Common myeloid progenitor, CD34-positive (primary cell): ENCODE measurements around the gene SPATS2L.

Source experiments
- CTCF ChIA-PET: fragments of 350-600 bp; sonication (Branson Sonifier 250); formaldehyde crosslinking; loops from one replicate; lab custom pipeline; 2021; ENCODE audit warnings: antibody characterized with exemption; lab: Charles Lee
- POLR2A ChIA-PET: fragments of 350-600 bp; sonication (Branson Sonifier 250); formaldehyde crosslinking; loops from one replicate; lab custom pipeline; 2021; ENCODE audit warnings: antibody characterized with exemption; lab: Charles Lee
- DNase-seq, 3 donors: peaks; one replicate each; pipeline versions ENCODE4 v3.0.0 to v3.0.0-alpha.2; 2013
- H3K27ac ChIP-seq, 2 experiments: 1 replicate in 1 of 2; 2 replicates in 1 of 2; pipeline ENCODE4 v1.7.0; 2013; ENCODE audit warnings: inconsistent platforms in 2 of 2, low read length in 2 of 2, mild to moderate bottlenecking in 2 of 2, low read depth in 1 of 2, moderate library complexity in 1 of 2; ENCODE audit not compliant: severe bottlenecking in 2 of 2, insufficient read depth in 1 of 2, poor library complexity in 1 of 2
- H3K27me3 ChIP-seq, 5 experiments: replicated peaks in 2 of 5; 1 replicate in 3 of 5; 2 replicates in 2 of 5; pipeline versions ENCODE4 v1.6.1 to v1.7.0; 2013; ENCODE audit warnings: low read length in 4 of 5, mild to moderate bottlenecking in 2 of 5, moderate library complexity in 2 of 5, inconsistent platforms in 1 of 5; ENCODE audit not compliant: insufficient read depth in 5 of 5, control insufficient read depth in 4 of 5
- H3K36me3 ChIP-seq, 4 experiments: 1 replicate in 2 of 4; 2 replicates in 2 of 4; pipeline versions ENCODE4 v1.6.1 to v1.7.0; 2013; ENCODE audit warnings: low read length in 3 of 4, control low read depth in 1 of 4, mild to moderate bottlenecking in 1 of 4; ENCODE audit not compliant: control insufficient read depth in 4 of 4, insufficient read depth in 4 of 4
- H3K4me1 ChIP-seq, 4 experiments: 1 replicate in 3 of 4; 2 replicates in 1 of 4; pipeline versions ENCODE4 v1.6.1 to v1.7.1; 2013; ENCODE audit warnings: low read length in 3 of 4, mild to moderate bottlenecking in 3 of 4, control low read depth in 1 of 4, inconsistent platforms in 1 of 4, moderate library complexity in 1 of 4; ENCODE audit not compliant: control insufficient read depth in 4 of 4, insufficient read depth in 4 of 4; ENCODE audit errors: control extremely low read depth in 1 of 4
- H3K4me3 ChIP-seq, 7 experiments: 1 replicate in 4 of 7; 2 replicates in 3 of 7; pipeline versions ENCODE4 v1.5.1 to v1.7.0; 2013; ENCODE audit warnings: mild to moderate bottlenecking in 7 of 7, low read length in 6 of 7, moderate library complexity in 6 of 7, inconsistent platforms in 2 of 7, low read depth in 2 of 7, control low read depth in 1 of 7; ENCODE audit not compliant: insufficient read depth in 4 of 7, control insufficient read depth in 1 of 7; ENCODE audit errors: extremely low read depth in 1 of 7
- H3K9me3 ChIP-seq, 5 experiments: 1 replicate in 4 of 5; 2 replicates in 1 of 5; pipeline versions ENCODE4 v1.6.1 to v1.7.1; 2013; ENCODE audit warnings: low read length in 4 of 5, mild to moderate bottlenecking in 2 of 5, inconsistent platforms in 1 of 5, low read depth in 1 of 5, moderate library complexity in 1 of 5; ENCODE audit not compliant: control insufficient read depth in 4 of 5, insufficient read depth in 2 of 5; ENCODE audit errors: control extremely low read depth in 1 of 5
- WGBS: methylation state at CpG from one replicate; pipeline ENCODE4 v1.1.5; 2013; ENCODE audit not compliant: insufficient coverage; 5-methylcytosine and 5-hydroxymethylcytosine counted together

Gene SPATS2L

DNA sequence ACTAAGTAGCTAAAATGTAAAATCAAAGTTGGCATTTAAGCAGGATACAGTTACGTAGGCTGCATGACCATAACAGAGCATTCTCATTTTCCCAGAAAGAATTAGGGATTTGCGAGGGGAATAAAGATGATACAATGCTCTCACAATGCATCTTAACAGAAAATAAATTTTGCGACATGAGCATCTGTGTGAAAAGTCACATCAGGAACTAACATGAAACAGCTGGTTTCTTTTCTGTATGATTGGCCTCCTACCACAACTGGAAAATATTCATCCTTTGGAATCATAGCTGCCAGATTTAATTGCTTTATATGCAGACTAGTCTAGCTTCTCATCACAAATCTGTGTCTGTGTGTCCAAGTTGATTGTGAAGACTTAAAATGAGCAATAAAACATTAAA is 137.4 kb downstream of the SPATS2L start:
- Histone ChIP-seq H3K9me3 (no peaks in the 10 kb centered on the region), H3K27me3 (no peaks in the 10 kb centered on the region), H3K4me3 (no peak overlapping the region), H3K36me3 (peaks cover 0 to 2% (median 0%) of the 10 kb centered on the region in 4 experiments), H3K4me1 (no peaks in the 10 kb centered on the region), H3K27ac (no peak overlapping the region)
- POLR2A ChIA-PET, result no interaction called here
- CTCF ChIA-PET, result interaction anchor here (0.7 to 1.3 kb wide), 4 partner anchors 13 to 122 kb away, joined by 3 to 5 read pairs (median 3); no protein-coding TSS in a partner anchor
- WGBS, result 100% methylated on average over 2 of the region's 3 CpGs
- DNase-seq, result no peak

DNA sequence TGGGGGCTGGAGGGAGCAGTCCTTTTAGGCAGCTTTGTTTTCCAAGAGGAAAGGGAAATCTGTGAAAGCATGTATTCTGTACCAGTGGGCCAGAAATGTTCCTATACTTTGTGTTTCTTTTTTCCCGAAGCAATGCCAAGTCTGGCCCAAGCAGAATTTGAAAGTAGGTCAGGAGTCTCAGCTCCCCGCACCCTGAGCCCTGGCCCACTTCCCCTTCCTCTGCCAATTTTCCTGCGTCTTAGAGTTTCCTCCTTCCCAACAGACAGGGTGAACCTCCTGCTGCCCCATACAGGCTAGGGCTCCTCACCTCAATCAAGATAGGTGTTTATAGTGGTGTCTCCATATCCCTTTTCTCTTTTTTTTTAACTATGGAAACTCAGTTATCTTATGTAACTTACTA is 138.0 kb downstream of the SPATS2L start:
- H3K4me3 ChIP-seq, result no peak overlapping the region

GRCh38 chr2:200445284-200445683 is 138.8 kb downstream of the SPATS2L start:
- POLR2A ChIA-PET, result no interaction called here
- H3K27ac ChIP-seq, result no peak overlapping the region
- DNase-seq, result no peak
- H3K9me3 ChIP-seq, result no peaks in the 10 kb centered on the region
- peaks cover 0 to 2% (median under 1%) of the 10 kb centered on the region in 4 experiments for H3K36me3 ChIP-seq
- no peaks in the 10 kb centered on the region for H3K27me3 ChIP-seq
- CTCF ChIA-PET, result interaction anchor here (0.8 kb wide), 2 partner anchors 20 to 25 kb away, joined by 3 to 4 read pairs; no protein-coding TSS in a partner anchor
- 100% methylated on average over 1 of the region's 1 CpG for WGBS
- H3K4me1 ChIP-seq, result no peaks in the 10 kb centered on the region
- H3K4me3 ChIP-seq, result no peak overlapping the region

More for the DNA sequence above, 138.0 kb downstream of the SPATS2L start:
- no peak overlapping the region for H3K27ac ChIP-seq
- no peaks in the 10 kb centered on the region for H3K9me3 ChIP-seq
- POLR2A ChIA-PET, result no interaction called here
- DNase-seq, result no peak
- no peaks in the 10 kb centered on the region for H3K27me3 ChIP-seq
- 100% methylated on average over 2 of the region's 3 CpGs for WGBS
- no peaks in the 10 kb centered on the region for H3K4me1 ChIP-seq
- CTCF ChIA-PET, result interaction anchor here (0.7 to 1.3 kb wide), 5 partner anchors 12 to 123 kb away, joined by 3 to 5 read pairs (median 3); no protein-coding TSS in a partner anchor
- peaks cover 0 to 2% (median 0%) of the 10 kb centered on the region in 4 experiments for H3K36me3 ChIP-seq

GRCh38 chr2:200446612-200447011 is 140.1 kb downstream of the SPATS2L start:
- H3K27ac ChIP-seq, result no peak overlapping the region
- peaks cover 0 to 2% (median under 1%) of the 10 kb centered on the region in 4 experiments for H3K36me3 ChIP-seq
- 100% methylated on average over 1 of the region's 3 CpGs for WGBS
- ChIA-PET CTCF (no interaction called here), POLR2A (no interaction called here)
- no peak overlapping the region for H3K4me3 ChIP-seq
- no peaks in the 10 kb centered on the region for H3K27me3 ChIP-seq
- DNase-seq, result no peak
- no peaks in the 10 kb centered on the region for H3K4me1 ChIP-seq
- H3K9me3 ChIP-seq, result no peaks in the 10 kb centered on the region

- H3K9me3 ChIP-seq, result no peaks in the 10 kb centered on the region
- no peaks in the 10 kb centered on the region for H3K27me3 ChIP-seq
- H3K4me3 ChIP-seq, result no peak overlapping the region
- no peak overlapping the region for H3K27ac ChIP-seq
- ChIA-PET POLR2A (no interaction called here), CTCF (interaction anchor here (0.7 kb wide), 1 partner anchor 25 kb away, joined by 3 read pairs; no protein-coding TSS in a partner anchor)
- peaks cover 0 to 2% (median under 1%) of the 10 kb centered on the region in 4 experiments for H3K36me3 ChIP-seq
- 92% methylated on average over 2 of the region's 4 CpGs for WGBS
- no peaks in the 10 kb centered on the region for H3K4me1 ChIP-seq
- no peak for DNase-seq
Measured at GRCh38 chr2:200447139-200447855, 140.8 kb downstream of the SPATS2L start.

DNA sequence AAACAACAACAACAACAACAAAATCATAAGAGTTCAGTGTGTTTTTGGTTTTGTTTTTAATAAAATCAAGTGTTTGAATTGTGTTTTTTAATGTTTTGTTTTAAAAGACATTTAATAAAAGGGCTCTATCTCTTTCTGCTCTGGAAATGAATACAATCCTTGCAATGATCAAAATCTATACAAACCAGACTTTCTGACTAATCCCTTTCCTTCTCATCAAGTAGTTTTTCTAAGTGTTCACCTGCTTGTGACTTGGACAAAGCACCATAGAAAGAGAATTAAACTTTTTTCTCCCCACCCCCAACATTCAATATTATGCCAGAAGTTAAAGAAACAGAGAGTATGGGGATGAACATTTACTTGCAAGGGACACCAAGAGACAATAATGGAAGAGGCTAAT is 142.0 kb downstream of the SPATS2L start:
- Histone ChIP-seq H3K4me3 (no peak overlapping the region), H3K27ac (no peak overlapping the region), H3K9me3 (no peaks in the 10 kb centered on the region), H3K27me3 (no peaks in the 10 kb centered on the region), H3K36me3 (peaks cover 0 to 2% (median 0%) of the 10 kb centered on the region in 4 experiments), H3K4me1 (no peaks in the 10 kb centered on the region)
- ChIA-PET POLR2A (no interaction called here), CTCF (interaction anchor here (2.3 kb wide), 1 partner anchor 23 kb away, joined by 8 read pairs; no protein-coding TSS in a partner anchor)
- DNase-seq, result no peak

DNA sequence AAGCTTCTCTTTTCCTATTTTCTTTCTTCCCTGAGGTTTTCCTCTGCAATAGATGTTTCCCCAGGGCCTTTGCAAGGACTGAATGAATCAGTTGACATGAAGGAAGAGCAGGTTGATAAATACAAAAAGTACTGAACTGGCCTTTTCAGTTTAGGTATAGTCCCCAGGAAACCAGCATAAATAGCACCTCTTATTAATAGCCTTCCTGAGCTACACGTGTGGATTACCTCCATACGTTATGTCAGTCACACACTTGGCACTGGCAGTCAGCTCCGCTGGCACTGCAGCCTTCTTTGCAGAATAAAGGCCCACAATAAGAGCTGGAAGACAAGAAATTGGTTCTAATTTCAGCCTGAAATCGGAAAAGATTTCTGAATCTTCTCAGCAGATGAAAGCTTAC is 142.7 kb downstream of the SPATS2L start:
- ChIA-PET CTCF (interaction anchor here (0.6 to 2.3 kb wide), 3 partner anchors 7 to 1764 kb away, joined by 4 to 8 read pairs (median 4); no protein-coding TSS in a partner anchor), POLR2A (interaction anchor here (0.6 kb wide), 1 partner anchor 507 kb away, joined by 4 read pairs; no protein-coding TSS in a partner anchor)
- Histone ChIP-seq H3K27ac (no peak overlapping the region), H3K4me3 (no peak overlapping the region), H3K9me3 (no peaks in the 10 kb centered on the region), H3K36me3 (peaks cover 0 to 2% (median 0%) of the 10 kb centered on the region in 4 experiments), H3K4me1 (no peaks in the 10 kb centered on the region), H3K27me3 (no peaks in the 10 kb centered on the region)
- 81% methylated on average over 3 of the region's 4 CpGs for WGBS
- DNase-seq, result no peak
